ENCODE data around the gene GNAT1. TPM values are rescaled to one million over a fixed set of nuclear protein-coding genes. Genes with fewer than 3 reads are reported as not detected.

The GNAT1 gene
- total and polyA plus RNA-seq, 2 of the 13 experiments (the other 11 are each of a cell fraction or from before 2014, with no cell fraction given): 0.15 TPM; not detected in 1

DNA sequence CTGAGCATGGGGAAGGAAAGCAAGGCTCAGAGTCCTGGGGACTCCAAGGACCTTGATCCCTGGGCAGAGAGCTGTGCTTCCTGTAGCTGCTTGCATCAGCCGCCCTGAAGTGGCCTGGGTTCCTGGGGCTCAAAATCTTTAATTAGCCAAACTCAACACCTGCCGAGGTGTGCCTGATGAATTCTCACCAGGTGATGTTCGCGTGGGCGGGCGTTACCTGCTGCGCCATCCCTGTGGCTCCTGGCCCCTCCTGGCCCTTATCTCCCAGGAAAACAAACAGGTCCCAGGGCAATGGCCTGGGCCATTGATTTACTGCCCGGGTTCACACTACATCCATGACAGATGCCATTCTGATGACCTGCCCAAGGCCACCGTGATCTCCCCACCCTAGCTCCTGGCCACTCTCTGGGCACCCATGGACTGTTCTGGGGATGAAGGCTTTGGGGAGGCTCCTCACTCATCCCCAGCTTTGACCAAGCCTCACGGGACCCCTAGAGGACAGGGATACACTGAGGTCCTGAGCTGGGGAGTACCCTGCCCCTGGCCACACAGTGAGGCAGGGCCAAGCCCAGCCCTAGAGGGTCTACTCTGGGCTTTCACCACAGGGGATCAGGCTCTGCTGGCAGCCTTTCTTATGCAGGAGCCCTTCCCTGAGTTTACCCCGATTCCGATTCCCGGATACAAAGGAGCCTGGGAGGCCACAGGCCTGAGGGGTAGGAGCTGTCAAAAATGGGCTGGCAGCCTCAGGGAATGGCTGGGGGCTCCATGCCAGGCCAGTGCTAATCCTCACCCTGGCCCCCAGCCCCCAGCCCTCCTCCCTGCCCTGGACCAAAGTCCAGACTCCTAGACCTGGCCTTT, 19.3 kb downstream of the GNAT1 start (continued):
- TF ChIP-seq, protein P1, sequence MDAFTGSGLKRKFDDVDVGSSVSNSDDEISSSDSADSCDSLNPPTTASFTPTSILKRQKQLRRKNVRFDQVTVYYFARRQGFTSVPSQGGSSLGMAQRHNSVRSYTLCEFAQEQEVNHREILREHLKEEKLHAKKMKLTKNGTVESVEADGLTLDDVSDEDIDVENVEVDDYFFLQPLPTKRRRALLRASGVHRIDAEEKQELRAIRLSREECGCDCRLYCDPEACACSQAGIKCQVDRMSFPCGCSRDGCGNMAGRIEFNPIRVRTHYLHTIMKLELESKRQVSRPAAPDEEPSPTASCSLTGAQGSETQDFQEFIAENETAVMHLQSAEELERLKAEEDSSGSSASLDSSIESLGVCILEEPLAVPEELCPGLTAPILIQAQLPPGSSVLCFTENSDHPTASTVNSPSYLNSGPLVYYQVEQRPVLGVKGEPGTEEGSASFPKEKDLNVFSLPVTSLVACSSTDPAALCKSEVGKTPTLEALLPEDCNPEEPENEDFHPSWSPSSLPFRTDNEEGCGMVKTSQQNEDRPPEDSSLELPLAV (CRISPR knock-in tag; conservative IDR thresholded peaks at IDR 0.05; ENCODE audit: low read depth): no peak
- TF ChIP-seq, protein P2, sequence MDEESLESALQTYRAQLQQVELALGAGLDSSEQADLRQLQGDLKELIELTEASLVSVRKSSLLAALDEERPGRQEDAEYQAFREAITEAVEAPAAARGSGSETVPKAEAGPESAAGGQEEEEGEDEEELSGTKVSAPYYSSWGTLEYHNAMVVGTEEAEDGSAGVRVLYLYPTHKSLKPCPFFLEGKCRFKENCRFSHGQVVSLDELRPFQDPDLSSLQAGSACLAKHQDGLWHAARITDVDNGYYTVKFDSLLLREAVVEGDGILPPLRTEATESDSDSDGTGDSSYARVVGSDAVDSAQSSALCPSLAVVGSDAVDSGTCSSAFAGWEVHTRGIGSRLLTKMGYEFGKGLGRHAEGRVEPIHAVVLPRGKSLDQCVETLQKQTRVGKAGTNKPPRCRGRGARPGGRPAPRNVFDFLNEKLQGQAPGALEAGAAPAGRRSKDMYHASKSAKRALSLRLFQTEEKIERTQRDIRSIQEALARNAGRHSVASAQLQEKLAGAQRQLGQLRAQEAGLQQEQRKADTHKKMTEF (CRISPR knock-in tag; IDR thresholded peaks at IDR 0.05): peak; percentile 67; the same call in 1 of the 2 replicates
- TF ChIP-seq, protein P3, sequence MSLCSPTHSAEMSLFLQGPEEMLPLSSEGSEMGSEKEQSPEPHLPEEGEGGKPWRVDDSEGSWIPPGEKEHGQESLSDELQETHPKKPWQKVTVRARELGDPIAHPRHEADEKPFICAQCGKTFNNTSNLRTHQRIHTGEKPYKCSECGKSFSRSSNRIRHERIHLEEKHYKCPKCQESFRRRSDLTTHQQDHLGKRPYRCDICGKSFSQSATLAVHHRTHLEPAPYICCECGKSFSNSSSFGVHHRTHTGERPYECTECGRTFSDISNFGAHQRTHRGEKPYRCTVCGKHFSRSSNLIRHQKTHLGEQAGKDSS (CRISPR knock-in tag; IDR thresholded peaks at IDR 0.05; ENCODE audit: borderline replicate concordance, low read depth): peak; percentile 52; the same call in 1 of the 2 replicates
- TF ChIP-seq KDM4B (CRISPR knock-in tag; IDR thresholded peaks at IDR 0.05): no peak
- no peak for TF ChIP-seq FOXK2 (IDR thresholded peaks at IDR 0.05)
- TF ChIP-seq HHEX (CRISPR knock-in tag; IDR thresholded peaks at IDR 0.05): peak; percentile 71
- TF ChIP-seq GABPA (IDR thresholded peaks at IDR 0.05; ENCODE audit: low read depth, low read length): no peak
- TF ChIP-seq GABPA (CRISPR knock-in tag; IDR thresholded peaks at IDR 0.05; ENCODE audit: low read depth): no peak
- TF ChIP-seq MZF1 (CRISPR knock-in tag; IDR thresholded peaks at IDR 0.05; ENCODE audit: borderline replicate concordance): no peak
- TF ChIP-seq ZNF260 (CRISPR knock-in tag; IDR thresholded peaks at IDR 0.05; ENCODE audit: borderline replicate concordance, low read depth): no peak
- TF ChIP-seq ZNF24 (IDR thresholded peaks at IDR 0.05): no peak
- TF ChIP-seq BRCA1 (CRISPR knock-in tag; IDR thresholded peaks at IDR 0.05): no peak
- TF ChIP-seq, protein P4, sequence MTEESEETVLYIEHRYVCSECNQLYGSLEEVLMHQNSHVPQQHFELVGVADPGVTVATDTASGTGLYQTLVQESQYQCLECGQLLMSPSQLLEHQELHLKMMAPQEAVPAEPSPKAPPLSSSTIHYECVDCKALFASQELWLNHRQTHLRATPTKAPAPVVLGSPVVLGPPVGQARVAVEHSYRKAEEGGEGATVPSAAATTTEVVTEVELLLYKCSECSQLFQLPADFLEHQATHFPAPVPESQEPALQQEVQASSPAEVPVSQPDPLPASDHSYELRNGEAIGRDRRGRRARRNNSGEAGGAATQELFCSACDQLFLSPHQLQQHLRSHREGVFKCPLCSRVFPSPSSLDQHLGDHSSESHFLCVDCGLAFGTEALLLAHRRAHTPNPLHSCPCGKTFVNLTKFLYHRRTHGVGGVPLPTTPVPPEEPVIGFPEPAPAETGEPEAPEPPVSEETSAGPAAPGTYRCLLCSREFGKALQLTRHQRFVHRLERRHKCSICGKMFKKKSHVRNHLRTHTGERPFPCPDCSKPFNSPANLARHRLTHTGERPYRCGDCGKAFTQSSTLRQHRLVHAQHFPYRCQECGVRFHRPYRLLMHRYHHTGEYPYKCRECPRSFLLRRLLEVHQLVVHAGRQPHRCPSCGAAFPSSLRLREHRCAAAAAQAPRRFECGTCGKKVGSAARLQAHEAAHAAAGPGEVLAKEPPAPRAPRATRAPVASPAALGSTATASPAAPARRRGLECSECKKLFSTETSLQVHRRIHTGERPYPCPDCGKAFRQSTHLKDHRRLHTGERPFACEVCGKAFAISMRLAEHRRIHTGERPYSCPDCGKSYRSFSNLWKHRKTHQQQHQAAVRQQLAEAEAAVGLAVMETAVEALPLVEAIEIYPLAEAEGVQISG (CRISPR knock-in tag; IDR thresholded peaks at IDR 0.05): peak; percentile 60
- TF ChIP-seq, protein P5, sequence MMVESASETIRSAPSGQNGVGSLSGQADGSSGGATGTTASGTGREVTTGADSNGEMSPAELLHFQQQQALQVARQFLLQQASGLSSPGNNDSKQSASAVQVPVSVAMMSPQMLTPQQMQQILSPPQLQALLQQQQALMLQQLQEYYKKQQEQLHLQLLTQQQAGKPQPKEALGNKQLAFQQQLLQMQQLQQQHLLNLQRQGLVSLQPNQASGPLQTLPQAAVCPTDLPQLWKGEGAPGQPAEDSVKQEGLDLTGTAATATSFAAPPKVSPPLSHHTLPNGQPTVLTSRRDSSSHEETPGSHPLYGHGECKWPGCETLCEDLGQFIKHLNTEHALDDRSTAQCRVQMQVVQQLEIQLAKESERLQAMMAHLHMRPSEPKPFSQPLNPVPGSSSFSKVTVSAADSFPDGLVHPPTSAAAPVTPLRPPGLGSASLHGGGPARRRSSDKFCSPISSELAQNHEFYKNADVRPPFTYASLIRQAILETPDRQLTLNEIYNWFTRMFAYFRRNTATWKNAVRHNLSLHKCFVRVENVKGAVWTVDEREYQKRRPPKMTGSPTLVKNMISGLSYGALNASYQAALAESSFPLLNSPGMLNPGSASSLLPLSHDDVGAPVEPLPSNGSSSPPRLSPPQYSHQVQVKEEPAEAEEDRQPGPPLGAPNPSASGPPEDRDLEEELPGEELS (CRISPR knock-in tag; IDR thresholded peaks at IDR 0.05): peak; percentile 87
- no peak for TF ChIP-seq PHB2 (IDR thresholded peaks at IDR 0.05; ENCODE audit: partially characterized antibody)
- TF ChIP-seq, protein P6, sequence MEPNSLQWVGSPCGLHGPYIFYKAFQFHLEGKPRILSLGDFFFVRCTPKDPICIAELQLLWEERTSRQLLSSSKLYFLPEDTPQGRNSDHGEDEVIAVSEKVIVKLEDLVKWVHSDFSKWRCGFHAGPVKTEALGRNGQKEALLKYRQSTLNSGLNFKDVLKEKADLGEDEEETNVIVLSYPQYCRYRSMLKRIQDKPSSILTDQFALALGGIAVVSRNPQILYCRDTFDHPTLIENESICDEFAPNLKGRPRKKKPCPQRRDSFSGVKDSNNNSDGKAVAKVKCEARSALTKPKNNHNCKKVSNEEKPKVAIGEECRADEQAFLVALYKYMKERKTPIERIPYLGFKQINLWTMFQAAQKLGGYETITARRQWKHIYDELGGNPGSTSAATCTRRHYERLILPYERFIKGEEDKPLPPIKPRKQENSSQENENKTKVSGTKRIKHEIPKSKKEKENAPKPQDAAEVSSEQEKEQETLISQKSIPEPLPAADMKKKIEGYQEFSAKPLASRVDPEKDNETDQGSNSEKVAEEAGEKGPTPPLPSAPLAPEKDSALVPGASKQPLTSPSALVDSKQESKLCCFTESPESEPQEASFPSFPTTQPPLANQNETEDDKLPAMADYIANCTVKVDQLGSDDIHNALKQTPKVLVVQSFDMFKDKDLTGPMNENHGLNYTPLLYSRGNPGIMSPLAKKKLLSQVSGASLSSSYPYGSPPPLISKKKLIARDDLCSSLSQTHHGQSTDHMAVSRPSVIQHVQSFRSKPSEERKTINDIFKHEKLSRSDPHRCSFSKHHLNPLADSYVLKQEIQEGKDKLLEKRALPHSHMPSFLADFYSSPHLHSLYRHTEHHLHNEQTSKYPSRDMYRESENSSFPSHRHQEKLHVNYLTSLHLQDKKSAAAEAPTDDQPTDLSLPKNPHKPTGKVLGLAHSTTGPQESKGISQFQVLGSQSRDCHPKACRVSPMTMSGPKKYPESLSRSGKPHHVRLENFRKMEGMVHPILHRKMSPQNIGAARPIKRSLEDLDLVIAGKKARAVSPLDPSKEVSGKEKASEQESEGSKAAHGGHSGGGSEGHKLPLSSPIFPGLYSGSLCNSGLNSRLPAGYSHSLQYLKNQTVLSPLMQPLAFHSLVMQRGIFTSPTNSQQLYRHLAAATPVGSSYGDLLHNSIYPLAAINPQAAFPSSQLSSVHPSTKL (CRISPR knock-in tag; IDR thresholded peaks at IDR 0.05): peak; percentile 73

Measured in HepG2 (cell line).